Activated CD8-positive, alpha-beta memory T cell treated with anti-CD3 and anti-CD28 coated beads for 48 hours (primary cell): ENCODE results near the gene PDIK1L.
A peak's percentile ranks its signal among the peaks of the same experiment; 100 is the strongest.

Experiments
- DNase-seq, 3 experiments: peaks; one replicate each; pipeline ENCODE4 v3.0.0-alpha.2; 2020; ENCODE audit warnings: low read depth in 2 of 3, low spot score in 2 of 3

Gene PDIK1L

GRCh38 chr1:26169198-26169554, 57.6 kb downstream of the PDIK1L start:
- no peak for DNase-seq

DNA sequence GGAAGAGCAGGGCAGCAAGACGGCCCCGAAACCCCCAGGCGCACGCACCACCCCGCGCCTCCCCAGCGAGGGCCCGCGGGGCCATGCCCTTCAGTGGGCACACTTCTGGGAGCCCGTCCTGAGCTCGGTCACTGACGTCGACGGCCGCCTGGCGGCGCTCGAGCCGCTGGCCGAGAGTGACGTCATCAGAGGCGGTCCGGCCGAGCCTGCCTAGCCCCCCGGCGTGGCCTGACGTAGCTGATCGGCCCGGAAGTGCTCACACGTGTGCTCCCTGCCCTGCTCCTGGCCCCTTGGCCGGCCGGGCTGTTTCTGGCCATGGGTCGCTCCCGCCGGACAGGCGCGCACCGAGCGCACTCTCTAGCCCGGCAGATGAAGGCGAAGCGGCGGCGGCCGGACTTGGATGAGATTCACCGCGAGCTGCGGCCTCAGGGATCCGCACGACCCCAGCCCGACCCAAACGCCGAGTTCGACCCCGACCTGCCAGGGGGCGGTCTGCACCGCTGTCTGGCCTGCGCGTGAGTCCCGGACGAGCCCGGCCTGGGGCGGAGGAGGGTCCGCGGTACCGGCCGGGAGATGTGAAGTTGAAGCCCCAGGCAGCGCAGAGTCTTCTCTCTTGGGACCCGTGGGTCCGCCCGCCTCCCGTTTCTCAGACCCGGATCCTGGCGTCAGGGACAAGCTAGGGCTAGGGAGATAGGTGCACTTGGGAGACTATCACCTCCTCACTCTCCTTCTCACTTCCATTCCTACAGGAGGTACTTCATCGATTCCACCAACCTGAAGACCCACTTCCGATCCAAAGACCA, 58.2 kb downstream of the PDIK1L start, which contains the start of gene ZNF593:
TSS of gene ZNF593 (plus strand) at position 240 of the 803 bp plus-strand sequence. CDS start at position 316, 76 bp downstream.
- DNase-seq, result peak; percentile 76 to 86 (median 85)

DNA sequence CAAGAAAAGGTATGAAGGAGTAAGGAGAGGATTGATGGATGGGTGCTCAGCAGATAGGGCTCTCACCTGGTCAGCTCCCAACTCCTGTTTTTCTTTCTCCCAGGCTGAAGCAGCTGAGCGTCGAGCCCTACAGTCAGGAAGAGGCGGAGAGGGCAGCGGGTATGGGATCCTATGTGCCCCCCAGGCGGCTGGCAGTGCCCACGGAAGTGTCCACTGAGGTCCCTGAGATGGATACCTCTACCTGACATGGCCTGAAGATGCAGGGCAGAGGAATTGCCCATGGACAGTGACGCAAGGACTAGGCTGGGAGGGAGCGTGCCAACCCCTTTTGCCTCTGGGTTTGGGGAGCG, 58.8 kb downstream of the PDIK1L start:
- no peak for DNase-seq

GRCh38 chr1:26171084-26172072, 59.8 kb downstream of the PDIK1L start, which contains the start of gene ZNF593OS:
Gene ZNF593OS (minus strand): TSS chr1:26171832. CDS start chr1:26171661, 171 bp downstream.
- no peak for DNase-seq
